ENCODE data around the gene TMEM80.
"Not testable (repeated sequence)": the region's sequence is repeated elsewhere in the genome, so short reads cannot be mapped to it uniquely, and the experiment has no call there.

TMEM80 gene

DNA sequence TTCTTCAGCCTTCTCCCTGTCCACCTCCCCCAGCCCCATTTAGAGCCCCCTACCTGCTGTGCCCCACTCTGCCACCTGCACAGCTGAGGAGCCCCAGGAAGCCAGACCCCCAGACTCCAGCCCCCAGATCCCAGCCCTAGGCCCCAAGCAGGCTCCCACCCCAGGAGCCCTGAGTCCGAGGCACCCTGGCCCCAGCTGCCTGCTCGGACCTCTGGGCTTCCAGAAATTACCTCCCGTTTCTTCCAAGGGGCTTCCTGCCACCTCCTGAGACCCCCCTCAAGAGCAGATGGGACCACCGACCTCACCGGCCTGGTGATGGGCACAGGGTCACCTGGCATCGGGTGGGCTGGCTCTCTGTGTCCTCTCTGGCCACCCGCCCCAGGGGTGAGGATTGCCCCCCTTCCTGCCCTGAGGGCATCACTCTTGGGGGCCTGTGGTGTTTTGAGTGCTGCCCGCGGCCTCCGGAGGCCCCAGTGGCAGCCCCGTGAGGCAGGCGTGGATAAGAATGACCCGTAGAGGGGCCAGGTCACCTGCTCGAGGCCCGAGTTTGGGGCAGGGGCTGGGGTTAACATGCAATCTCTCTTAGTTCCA, 33.4 kb downstream of the TMEM80 start:
- TF ChIP-seq, protein P1, sequence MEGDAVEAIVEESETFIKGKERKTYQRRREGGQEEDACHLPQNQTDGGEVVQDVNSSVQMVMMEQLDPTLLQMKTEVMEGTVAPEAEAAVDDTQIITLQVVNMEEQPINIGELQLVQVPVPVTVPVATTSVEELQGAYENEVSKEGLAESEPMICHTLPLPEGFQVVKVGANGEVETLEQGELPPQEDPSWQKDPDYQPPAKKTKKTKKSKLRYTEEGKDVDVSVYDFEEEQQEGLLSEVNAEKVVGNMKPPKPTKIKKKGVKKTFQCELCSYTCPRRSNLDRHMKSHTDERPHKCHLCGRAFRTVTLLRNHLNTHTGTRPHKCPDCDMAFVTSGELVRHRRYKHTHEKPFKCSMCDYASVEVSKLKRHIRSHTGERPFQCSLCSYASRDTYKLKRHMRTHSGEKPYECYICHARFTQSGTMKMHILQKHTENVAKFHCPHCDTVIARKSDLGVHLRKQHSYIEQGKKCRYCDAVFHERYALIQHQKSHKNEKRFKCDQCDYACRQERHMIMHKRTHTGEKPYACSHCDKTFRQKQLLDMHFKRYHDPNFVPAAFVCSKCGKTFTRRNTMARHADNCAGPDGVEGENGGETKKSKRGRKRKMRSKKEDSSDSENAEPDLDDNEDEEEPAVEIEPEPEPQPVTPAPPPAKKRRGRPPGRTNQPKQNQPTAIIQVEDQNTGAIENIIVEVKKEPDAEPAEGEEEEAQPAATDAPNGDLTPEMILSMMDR (IDR thresholded peaks at IDR 0.05; ENCODE audit: low read depth, low read length, missing control alignments): no peak
- Histone ChIP-seq H3K4me3 (ENCODE audit: low read depth, low read length) (no peak overlapping the region), H3K27ac (no peak overlapping the region), H3K27me3 (replicated peaks) (peaks cover 10% of the 10 kb centered on the region), H3K36me3 (replicated peaks) (no peaks in the 10 kb centered on the region)
- in situ Hi-C loops (cut with HindIII; ENCODE audit: low pct_ligation_motif_present, low sequenced_read_pairs): no loop called here
- DNase-seq: no peak

DNA sequence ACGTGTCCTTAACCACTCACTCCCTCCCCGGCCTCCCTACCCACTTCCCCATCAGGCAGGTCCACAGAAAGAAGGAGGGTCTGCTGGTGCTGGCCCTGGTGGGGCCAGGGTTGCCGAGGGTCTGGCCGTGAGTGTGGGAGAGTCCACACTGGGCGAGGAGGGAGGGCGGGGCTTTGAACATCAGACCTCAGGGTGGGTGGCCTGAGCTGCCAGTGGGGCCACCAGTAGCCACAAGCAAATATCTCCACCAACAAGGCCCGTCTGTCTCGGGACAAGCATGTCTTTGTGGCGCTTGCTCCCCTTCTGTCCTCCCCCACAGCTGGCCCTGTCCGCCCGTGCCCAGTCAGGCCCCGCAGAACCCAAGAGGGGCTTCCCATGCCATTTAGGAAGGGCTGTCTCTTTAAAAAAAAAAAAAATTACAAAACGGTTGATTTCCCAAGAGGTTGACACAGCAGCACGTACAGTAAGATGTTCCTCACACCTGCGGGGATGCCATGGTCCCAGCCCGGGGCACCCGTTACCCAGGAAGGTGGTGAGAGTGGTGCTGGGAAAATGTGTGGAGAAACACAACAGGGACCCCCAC, 34.0 kb downstream of the TMEM80 start:
- H3K27me3 ChIP-seq (replicated peaks): peaks cover 10% of the 10 kb centered on the region
- no peak overlapping the region for H3K4me3 ChIP-seq (ENCODE audit: low read depth, low read length)
- no peak for DNase-seq
- TF ChIP-seq, protein P1 (IDR thresholded peaks at IDR 0.05; ENCODE audit: low read depth, low read length, missing control alignments): no peak
- in situ Hi-C loops (cut with HindIII; ENCODE audit: low pct_ligation_motif_present, low sequenced_read_pairs): no loop called here
- no peak overlapping the region for H3K27ac ChIP-seq
- no peaks in the 10 kb centered on the region for H3K36me3 ChIP-seq (replicated peaks)

DNA sequence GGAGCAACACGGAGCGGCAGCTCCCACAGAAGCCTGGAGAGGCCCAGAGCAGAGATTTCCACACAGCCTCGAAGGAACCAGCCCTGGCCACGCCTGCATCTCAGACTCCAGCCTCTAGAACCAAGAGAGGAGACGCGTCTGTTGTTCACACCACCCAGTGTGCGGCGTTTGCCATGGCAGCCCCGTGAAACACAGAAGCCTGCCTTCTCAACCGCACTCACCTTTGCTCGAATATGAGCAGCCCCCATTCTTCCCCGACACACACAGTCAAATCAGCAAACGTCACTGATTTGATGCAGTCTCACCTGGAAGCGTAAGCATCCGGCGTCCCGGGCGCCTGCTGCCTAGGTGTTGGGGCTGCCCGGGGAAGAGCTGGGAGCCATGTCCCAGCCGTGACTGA, 37.5 kb downstream of the TMEM80 start:
- Histone ChIP-seq H3K27me3 (replicated peaks) (no peaks in the 10 kb centered on the region), H3K36me3 (replicated peaks) (no peaks in the 10 kb centered on the region), H3K27ac (no peak overlapping the region), H3K4me3 (ENCODE audit: low read depth, low read length) (no peak overlapping the region)
- in situ Hi-C loops (cut with HindIII; ENCODE audit: low pct_ligation_motif_present, low sequenced_read_pairs): no loop called here
- TF ChIP-seq, protein P1 (IDR thresholded peaks at IDR 0.05; ENCODE audit: low read depth, low read length, missing control alignments): no peak
- no peak for DNase-seq

DNA sequence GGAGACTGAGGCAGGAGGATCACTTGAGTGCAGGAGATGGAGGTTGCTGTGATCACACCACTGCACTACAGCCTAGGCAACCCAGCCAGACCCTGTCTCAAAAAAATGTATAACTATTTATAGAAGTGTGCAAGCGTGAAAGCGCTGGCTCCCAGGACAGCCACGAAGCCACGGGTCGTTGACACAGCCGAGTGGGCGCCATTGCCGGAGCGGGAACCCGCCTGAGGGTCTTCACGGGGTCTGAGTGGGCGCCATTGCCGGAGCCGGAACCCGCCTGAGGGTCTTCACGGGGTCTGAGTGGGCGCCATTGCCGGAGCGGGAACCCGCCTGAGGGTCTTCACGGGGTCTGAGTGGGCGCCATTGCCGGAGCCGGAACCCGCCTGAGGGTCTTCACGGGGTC, 38.9 kb downstream of the TMEM80 start:
- H3K4me3 ChIP-seq (ENCODE audit: low read depth, low read length): not testable (repeated sequence)

DNA sequence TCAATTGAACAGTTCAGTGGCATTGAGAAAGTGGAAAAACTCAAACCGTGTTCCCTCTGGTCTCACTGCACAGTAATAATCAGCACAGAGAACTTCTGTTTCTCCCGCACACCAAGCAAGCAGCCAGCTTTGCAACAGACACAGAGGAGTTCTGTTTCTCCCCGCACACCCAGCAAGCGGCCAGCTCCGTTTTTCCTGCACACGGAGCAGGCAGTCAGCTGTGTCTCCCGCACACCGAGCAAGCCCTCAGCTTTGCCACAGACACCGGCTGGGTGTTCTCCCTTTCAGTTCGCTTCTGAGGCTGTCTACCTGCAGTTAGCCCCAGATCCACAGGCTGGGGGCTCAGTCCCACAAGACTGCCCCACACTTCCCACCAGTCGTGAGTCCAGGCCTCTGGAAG, 41.8 kb downstream of the TMEM80 start:
- no peaks in the 10 kb centered on the region for H3K27me3 ChIP-seq (replicated peaks)
- DNase-seq: no peak
- H3K27ac ChIP-seq: no peak overlapping the region
- no peak overlapping the region for H3K4me3 ChIP-seq (ENCODE audit: low read depth, low read length)
- H3K36me3 ChIP-seq (replicated peaks): no peaks in the 10 kb centered on the region
- TF ChIP-seq, protein P1 (IDR thresholded peaks at IDR 0.05; ENCODE audit: low read depth, low read length, missing control alignments): no peak
- in situ Hi-C loops (cut with HindIII; ENCODE audit: low pct_ligation_motif_present, low sequenced_read_pairs): no loop called here

More for the DNA sequence above, 38.9 kb downstream of the TMEM80 start:
- DNase-seq; in situ Hi-C loops (cut with HindIII; ENCODE audit: low pct_ligation_motif_present, low sequenced_read_pairs); H3K27me3 ChIP-seq (replicated peaks); H3K27ac ChIP-seq; H3K36me3 ChIP-seq (replicated peaks): not testable (repeated sequence)

DNA sequence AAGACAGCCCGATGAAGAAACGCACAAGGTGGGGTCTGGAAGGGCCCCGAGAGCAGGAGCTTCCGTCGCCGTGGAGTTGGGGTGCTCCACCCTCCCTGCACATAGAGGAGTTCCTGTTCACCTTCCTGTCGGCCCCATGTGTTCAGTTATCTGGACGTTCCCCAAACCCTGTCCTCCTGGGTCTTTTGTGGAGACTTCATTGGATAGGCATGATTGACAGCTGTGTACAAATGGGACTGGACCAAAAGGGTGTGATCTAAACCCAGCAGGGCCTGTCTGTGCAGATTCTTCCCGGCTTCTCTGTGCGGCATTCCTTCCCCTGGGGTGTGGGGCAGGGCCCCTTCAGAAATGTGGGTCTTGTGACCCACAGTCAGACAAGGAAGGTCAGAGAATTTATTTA, 42.3 kb downstream of the TMEM80 start:
- H3K27me3 ChIP-seq (replicated peaks); in situ Hi-C loops (cut with HindIII; ENCODE audit: low pct_ligation_motif_present, low sequenced_read_pairs); H3K27ac ChIP-seq; H3K36me3 ChIP-seq (replicated peaks); H3K4me3 ChIP-seq (ENCODE audit: low read depth, low read length); DNase-seq: not testable (repeated sequence)

DNA sequence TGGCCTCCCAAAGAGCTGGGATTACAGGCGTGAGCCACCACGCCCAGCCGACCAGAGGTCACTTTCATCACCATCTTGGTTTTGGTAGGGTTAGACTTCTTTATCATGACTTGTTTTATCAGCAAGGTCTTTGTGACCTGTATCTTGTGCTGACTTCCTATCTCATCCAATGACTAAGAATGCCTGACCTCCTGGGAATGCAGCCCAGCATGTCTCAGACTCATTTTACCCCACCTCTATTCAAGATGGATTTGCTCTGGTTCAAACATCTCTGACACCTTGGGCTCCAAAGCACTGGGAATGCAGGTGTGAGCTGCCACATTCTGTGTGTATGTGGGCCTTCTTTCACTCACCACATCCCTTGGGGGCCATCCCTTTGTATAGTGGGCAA, 46.5 kb downstream of the TMEM80 start:
- TF ChIP-seq, protein P1 (IDR thresholded peaks at IDR 0.05; ENCODE audit: low read depth, low read length, missing control alignments): no peak
- no peaks in the 10 kb centered on the region for H3K36me3 ChIP-seq (replicated peaks)
- in situ Hi-C loops (cut with HindIII; ENCODE audit: low pct_ligation_motif_present, low sequenced_read_pairs): no loop called here
- H3K27me3 ChIP-seq (replicated peaks): no peaks in the 10 kb centered on the region
- H3K27ac ChIP-seq: no peak overlapping the region
- no peak for DNase-seq
- H3K4me3 ChIP-seq (ENCODE audit: low read depth, low read length): no peak overlapping the region
